Activated CD8-positive, alpha-beta memory T cell treated with anti-CD3 and anti-CD28 coated beads, Interleukin-2, amount 50 U/mL, for 48 hours (primary cell): ENCODE data around the gene RAB7A.
"Not testable (repeated sequence)": the region's sequence is repeated elsewhere in the genome, so short reads cannot be mapped to it uniquely, and the experiment has no call there.

ENCODE experiments used
- DNase-seq: peaks from one replicate; pipeline ENCODE4 v3.0.0-alpha.2; 2020

RAB7A gene

GRCh38 chr3:128760881-128761280, 34.9 kb downstream of the RAB7A start:
- DNase-seq, result no peak

GRCh38 chr3:128761392-128761791, 35.4 kb downstream of the RAB7A start:
- DNase-seq, result no peak

GRCh38 chr3:128763967-128764366, 38.0 kb downstream of the RAB7A start:
- peak; percentile 67 for DNase-seq

GRCh38 chr3:128764863-128765262, 38.9 kb downstream of the RAB7A start:
- no peak for DNase-seq

GRCh38 chr3:128767094-128767750, 41.2 kb downstream of the RAB7A start:
- DNase-seq, result no peak

- no peak for DNase-seq
Measured at GRCh38 chr3:128768471-128768870, 42.5 kb downstream of the RAB7A start.

- no peak for DNase-seq
Measured at GRCh38 chr3:128770387-128770786, 44.4 kb downstream of the RAB7A start.

GRCh38 chr3:128773189-128773588, 47.2 kb downstream of the RAB7A start:
- DNase-seq, result not testable (repeated sequence)

- DNase-seq, result not testable (repeated sequence)
Measured at GRCh38 chr3:128773592-128773991, 47.6 kb downstream of the RAB7A start.

- DNase-seq, result no peak
Measured at GRCh38 chr3:128775241-128775640, 49.3 kb downstream of the RAB7A start.

GRCh38 chr3:128775906-128776542, 50.0 kb downstream of the RAB7A start:
- no peak for DNase-seq

GRCh38 chr3:128780101-128780837, 54.3 kb downstream of the RAB7A start:
- no peak for DNase-seq

- no peak for DNase-seq
Measured at GRCh38 chr3:128781164-128781563, 55.2 kb downstream of the RAB7A start.

- no peak for DNase-seq
Measured at GRCh38 chr3:128782282-128783146, 56.5 kb downstream of the RAB7A start.

GRCh38 chr3:128783774-128784173, 57.8 kb downstream of the RAB7A start:
- DNase-seq, result no peak

GRCh38 chr3:128784232-128784631, 58.2 kb downstream of the RAB7A start:
- no peak for DNase-seq

- DNase-seq, result no peak
Measured at GRCh38 chr3:128784843-128785242, 58.9 kb downstream of the RAB7A start.

- no peak for DNase-seq
Measured at GRCh38 chr3:128786434-128787020, 60.5 kb downstream of the RAB7A start.

GRCh38 chr3:128787256-128788253, 61.6 kb downstream of the RAB7A start:
- no peak for DNase-seq

GRCh38 chr3:128788268-128788869, 62.4 kb downstream of the RAB7A start:
- no peak for DNase-seq
